Kidney capillary endothelial cell (primary cell): ENCODE results near the gene TRPC1.
A peak's percentile ranks its signal among the peaks of the same experiment; 100 is the strongest.

ENCODE experiments used
- DNase-seq: peaks from one replicate; pipeline ENCODE4 v3.0.0-alpha.2; 2018; ENCODE audit warnings: low spot score

TRPC1 gene

DNA sequence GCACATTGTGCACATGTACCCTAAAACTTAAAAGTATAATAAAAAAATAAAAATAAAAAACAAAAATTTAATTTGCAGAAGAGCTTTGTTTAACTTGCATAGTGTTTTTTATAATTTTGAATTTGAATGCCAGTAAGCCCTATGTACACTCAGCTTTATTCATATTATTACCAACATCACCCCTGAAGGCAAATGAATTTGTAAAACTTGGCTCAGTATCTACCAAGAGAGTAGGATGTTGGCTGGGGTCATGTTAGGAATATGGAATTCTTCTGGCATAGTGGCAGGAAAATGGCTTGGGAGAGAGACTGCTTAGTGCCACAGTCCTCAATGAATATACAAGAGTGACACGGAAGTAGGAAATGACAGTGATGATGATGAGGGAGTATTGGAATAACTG lies 30.7 kb downstream of the TRPC1 start:
- no peak for DNase-seq

DNA sequence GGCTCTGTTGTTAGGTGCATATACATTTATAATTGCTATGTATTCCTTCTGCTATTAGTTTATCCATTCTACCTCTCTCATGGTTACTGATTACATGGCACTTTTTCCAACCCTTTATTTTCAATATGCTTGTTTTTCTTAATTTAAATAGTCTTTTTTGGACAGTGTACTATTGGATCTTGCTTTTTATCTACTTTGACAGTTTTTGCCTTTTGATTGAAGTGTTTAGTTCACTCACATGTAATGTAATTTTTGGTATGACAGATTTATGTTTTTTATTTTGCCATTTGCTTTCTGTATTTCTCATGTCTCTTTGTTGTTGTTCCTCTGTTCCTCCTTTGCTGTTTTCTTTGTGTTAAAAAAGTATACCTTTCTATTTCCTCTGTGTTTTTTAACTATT lies 44.5 kb downstream of the TRPC1 start:
- no peak for DNase-seq

DNA sequence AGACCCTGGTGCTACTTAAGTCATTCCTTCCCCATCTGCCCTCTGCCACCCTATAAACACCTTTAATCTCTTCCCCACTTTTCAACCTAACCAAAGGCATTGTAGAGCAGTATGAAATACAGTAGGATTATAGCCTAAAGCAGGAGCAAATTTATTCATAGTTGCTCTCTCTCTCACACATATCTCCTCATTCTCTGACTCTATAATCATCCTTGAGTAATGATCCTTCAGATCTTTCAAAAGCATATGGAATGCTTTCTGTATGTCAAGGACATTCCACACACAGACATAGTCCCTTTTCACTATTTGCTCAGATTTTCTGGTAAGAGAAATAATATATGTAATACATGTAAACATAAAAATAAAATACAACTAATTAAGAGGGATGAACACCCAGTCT lies 54.1 kb downstream of the TRPC1 start:
- DNase-seq = no peak

DNA sequence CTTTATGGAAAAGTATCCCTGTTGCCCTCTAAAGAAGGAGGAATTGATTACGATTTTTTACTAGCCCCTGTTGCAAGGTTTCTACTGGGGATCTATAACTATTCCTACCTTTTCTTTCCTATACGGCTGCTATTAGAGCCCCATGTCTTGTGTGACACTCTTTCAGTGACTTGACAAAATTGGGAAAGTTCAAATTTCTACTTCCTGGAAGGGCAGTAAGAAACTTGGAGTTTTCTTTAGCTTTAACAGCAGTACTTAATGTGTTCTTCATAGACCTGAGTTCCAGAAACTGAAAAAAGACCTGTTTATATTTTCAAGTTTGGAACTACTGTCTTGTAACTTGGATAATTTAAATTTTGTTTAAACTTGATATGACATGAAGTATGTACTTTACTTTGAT lies 54.7 kb downstream of the TRPC1 start:
- no peak for DNase-seq

DNA sequence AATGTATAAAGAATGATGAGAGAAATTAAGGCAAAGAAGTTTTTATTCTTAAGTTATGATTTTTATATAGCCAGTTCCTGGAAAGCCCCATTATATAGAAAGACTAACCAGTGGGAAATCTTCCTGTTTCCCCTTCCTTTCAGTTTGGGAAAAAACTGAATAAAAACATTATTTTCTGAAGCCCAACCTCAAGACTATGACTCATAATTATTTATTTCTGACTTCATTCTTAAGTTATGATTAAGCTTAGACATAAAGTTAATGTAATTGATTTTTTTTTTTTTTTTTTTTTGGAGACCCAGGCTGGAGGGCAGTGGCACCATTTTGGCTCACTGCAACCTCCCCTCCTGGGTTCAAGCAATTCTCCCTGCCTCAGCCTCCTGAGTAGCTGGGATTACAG lies 55.8 kb downstream of the TRPC1 start:
- no peak for DNase-seq

DNA sequence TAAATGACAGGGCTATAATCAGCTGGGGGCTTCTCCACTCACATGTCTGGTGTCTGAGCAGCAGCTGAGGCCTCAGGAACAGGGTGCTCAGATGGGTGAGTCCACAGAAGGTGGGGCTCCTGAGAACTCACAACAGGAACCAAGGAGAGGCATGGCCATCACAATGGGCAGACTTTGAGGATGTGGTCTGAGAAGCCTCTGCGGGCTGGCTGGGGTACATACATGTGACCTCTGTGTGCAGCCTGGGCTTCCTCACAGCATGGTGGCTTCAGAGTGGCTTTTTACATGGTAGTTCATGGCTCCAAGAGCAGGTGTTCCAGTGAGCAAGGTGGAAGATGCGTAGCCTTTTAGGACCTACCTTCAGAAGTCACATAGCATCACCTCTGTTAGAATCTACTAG lies 58.8 kb downstream of the TRPC1 start:
- no peak for DNase-seq

DNA sequence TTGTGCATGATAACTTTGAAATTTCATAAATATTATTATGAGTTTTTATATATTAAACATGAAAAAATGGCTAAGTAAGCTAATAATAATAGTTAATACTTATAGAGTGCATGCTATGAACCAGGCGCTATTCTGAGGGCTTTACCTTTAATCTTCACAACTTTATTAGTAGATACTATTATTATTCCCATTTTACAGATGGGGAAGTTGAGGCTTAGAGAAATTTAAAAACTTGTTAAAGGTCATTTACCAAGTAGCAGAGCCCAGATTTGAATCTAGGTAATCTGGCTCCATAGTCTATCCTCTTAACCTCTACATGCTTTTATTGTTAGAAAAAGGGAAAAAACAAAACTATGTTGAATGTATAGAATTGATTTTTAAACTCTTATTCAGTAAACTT lies 60.4 kb downstream of the TRPC1 start:
- no peak for DNase-seq

DNA sequence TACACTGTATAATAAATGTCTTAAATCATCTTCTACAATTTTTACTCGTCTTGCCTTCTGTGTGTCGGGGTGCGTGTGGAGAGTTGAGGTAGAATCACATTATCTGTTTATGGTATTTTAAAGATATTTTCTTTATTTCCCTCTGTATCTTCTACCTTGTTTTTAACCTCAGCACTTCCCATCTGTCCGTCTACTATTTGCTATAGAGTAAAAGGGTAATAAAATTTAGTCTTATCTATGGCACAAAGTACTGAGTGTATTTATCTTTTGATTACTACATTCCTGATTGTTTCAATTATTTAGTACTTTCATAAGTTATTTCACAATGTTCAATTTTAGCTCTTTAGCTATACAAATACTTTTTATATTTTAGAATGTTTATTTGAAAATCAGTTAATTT lies 62.2 kb downstream of the TRPC1 start:
- DNase-seq = no peak

DNA sequence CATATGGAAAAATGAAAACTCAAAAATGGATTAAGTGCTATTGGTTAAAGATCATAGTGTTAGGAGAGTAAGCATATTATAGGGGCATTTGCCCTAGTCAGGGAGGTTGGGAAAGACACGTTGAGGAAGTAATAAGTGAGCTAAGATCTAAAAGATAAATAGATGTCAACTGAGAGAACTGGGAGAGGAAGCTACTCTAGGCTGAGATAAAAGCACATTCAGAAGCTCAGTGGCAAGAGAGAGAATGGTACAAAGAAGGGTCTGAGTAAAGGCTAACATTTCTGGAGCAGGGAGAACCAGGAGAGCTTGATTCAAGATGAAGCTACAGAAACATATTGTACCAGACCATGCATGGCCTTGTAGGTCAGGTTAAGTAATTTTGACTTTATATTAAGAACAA lies 63.9 kb downstream of the TRPC1 start:
- no peak for DNase-seq

DNA sequence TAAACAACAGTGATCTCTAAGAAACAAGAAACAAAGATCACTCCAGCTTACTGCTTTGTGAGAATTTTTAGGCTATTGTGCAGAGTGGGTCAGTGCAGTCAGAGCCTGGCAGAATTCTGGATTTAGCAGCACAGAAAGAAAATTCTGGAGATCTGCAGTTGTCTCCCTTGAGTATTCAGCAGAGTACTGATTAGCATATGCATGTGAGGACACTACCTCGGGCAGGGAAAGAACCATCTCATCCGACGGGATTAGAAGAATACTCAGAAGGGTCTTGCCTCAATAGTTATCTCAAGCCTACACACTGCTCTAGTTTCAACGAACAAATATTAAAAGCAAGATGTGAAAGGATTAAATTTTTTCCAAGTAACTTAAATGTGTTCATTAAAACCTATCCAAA lies 70.7 kb downstream of the TRPC1 start:
- DNase-seq = no peak

DNA sequence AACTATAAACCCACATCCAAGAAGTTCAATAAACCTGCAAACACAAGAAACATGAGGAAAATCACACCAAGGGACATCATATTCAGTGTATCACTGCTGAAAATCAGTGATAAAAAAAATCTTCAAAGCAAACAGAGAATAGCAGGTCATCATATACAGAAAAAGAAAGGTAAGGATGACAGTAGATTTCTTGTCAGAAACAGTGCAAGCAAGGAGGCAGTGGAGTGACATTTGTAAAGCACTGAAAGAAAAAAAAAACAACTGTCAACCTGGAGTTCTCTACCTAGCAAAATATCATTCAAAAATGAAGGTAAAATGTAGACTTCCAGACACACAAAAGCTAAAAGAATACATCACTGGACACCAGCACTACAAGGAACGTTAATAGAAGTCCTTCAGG lies 71.5 kb downstream of the TRPC1 start:
- no peak for DNase-seq

DNA sequence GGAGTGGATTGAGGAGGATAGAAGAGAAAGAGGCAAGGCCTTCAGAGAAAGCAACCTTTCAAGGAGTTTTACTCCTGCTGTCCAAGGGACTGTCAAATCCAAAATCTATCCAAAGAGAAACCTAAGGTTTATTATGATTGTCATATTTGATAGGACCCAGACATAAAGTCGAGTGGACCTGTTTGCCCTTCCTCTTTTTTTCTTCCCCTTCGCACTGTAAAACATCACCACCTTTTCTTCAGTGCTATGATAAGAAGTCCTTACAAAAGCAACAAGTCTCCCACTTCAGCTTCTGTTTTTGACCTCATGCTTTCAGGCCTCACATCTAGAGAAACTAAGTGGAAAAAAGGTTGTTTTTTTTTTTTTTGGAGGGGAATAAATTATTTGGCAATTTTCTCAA lies 73.0 kb downstream of the TRPC1 start:
- DNase-seq = no peak

DNA sequence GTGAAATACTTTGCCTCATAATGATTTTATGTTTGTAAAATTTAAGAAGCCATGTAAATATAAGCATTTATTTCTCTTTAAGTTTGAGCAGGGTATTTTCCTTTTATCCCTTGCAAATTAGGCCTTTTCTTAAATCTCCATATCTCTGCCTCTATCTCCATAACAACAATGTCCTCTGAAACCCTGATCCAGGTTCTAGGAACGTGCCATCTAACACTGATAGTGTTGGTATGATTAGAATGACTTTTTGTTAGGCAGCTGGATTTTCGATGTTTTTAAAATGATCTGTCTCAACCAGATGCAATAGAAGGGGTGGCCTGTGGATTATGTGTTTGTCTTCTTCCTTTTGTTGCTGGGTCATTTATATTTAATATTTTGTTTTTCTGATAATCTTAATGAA lies 77.9 kb downstream of the TRPC1 start:
- DNase-seq = no peak

DNA sequence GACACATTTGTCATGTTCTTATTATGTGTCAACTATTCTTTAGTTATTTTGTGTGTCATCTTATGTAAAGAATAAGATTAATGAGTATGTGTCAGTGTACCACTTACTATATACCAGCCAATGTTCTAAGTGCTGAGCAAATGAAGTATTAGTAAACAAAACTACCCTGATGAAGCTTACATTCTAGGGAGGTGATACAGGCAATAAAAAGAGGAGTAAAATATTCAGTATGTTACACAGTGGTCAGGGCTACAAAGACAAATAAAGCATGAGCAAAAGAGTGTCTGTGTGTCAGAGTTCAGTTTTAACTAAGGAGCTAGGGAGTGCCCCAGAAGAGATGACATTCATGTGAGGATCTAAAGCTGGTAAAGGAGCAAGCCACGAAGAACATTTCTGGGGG lies 79.1 kb downstream of the TRPC1 start:
- no peak for DNase-seq

DNA sequence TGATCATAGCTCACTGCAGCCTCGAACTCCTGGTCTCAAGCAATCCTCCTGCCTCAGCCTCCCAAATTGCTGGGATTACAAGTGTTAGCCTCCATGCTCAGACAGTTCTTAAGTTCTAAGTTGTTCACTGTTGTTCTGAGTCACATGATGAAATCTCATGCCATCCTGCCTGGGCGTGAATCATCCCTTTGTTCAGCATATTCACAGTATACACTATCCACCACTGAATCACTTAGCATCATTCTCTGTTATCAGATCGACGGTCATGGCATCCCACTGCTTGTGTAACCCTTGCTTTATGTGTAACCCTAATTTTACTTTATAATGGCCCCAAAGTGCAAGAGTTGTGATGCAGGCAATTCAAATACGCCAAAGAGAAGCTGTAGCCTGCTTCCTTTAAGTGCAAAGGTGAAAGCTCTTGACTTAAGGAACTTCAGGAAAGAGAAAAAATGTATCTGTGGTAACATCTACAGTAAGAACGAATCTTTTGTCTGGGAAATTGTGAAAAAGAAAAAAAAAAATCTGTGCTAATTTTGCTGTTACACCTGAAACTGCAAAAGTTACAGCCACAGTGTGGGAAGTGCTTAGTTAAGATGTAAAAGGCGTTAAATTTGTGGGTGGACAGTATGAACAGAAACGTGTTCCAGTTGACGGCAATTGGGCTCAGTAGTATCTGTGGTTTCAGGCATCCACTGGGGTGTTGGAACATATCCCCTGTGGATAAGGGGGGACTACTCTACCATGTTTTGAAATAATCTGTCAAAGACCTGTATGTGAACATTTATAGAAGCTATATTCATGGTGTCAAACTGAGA lies 84.5 kb downstream of the TRPC1 start:
- DNase-seq = peak; percentile 52

DNA sequence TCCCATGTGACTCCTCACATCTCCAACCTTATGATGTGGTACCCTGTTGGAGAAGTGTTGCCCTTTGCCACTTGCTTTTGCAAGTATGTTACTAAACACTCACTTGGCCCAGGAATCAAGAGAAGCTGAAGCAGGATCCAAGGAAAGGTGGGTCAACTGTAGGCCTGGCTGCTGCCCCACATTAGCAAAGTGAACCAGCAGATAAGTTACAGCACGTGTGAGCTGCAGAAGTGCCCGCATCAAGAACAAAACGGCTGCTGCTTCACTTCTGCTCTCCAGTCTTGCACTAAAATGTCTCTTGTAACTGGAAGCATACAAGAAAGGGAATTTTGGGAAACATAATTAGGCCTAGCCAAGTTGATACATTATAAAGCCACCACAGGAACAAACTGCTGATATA lies 85.4 kb downstream of the TRPC1 start:
- no peak for DNase-seq

DNA sequence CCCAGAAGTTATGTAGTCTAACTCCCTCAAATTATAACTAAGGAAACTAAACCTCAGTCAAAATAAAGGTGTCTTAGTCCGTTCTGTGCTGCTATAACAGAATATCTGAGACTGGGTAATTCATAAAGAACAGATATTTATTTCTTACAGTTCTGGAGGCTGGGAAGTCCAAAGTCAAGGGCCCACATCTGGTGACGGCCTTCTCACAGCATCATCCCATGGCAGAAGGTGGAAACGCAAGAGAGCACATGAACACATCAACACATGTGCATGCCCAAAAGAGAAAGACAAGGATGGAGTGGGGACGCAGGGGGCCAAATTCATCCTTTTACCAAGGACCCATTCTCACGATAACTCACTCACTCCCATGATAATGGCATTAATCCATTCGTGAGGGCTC lies 92.0 kb downstream of the TRPC1 start:
- DNase-seq = no peak

DNA sequence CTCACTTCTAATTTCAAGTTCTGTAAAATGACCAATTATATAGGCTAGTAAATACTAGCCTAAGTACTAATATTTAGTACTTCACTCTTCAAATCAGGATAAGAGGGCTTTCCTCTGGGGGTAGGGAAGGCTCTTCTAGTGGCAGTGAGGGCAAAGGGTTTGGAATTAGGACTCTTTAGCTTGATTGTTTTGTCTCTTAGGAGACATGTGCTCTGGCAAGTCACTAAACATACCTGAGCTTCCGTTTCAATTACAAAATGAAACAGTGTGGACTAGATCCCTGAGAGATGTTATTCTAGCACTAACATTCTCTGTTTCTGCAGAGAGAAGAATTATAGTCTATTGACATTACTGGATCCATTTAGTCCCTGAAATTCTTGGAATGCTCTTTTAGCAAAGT lies 93.5 kb downstream of the TRPC1 start:
- DNase-seq = no peak

DNA sequence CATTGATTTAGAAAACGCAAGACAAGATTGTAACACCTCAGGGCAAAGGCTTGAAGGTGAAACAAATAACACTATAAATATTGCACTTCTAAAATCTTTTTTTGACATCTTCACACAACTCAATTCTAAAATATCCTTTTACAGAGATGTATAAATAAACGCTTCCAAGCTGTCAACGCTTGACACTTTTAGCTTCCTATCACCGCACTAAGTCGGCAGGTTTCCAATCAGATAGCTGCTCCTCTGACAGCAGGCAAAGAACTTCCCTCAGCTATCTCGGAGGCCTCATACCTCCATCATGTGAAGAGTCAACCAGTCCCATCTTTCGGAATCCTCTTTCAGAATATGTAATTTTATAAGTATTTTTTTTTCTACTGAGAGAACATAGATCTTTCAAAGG lies 94.1 kb downstream of the TRPC1 start:
- no peak for DNase-seq

DNA sequence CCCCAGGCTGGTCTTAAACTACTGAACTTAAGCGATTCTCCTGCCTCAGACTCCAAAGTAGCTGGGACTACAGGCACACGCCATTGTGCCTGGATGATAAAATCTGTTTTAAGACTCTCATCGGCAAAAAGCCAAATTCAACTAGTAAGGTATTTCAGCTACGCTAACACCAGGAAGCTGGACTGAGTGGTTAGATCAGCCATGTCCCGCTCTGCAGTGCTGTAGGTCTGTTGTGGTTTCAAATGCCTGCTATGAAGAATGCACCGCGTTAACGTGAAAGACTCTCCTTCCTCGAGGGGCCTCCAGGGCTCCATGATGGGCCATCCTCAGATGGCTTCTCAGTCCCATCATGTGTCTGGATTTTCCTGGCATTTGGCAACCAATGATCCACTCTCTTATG lies 94.8 kb downstream of the TRPC1 start:
- no peak for DNase-seq

DNA sequence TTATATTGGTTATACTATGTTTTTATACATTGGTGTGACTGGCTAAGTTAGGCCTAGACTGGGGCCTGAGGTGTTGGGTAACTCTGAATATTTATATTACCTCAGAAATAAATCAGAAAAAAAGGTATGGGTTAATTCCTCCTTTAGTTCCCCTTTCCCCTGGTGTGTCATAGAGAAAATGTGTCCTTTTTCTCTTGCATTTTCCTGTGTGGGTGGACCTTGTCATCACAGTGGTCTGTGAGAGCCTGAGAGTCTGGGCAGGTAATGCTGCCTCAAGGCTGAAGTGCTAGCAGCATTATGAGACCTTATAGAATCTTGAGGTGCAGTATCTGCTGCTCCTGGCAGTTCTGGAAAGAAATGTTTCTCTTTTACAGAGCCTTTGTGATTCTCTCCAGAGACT lies 95.3 kb downstream of the TRPC1 start:
- no peak for DNase-seq

DNA sequence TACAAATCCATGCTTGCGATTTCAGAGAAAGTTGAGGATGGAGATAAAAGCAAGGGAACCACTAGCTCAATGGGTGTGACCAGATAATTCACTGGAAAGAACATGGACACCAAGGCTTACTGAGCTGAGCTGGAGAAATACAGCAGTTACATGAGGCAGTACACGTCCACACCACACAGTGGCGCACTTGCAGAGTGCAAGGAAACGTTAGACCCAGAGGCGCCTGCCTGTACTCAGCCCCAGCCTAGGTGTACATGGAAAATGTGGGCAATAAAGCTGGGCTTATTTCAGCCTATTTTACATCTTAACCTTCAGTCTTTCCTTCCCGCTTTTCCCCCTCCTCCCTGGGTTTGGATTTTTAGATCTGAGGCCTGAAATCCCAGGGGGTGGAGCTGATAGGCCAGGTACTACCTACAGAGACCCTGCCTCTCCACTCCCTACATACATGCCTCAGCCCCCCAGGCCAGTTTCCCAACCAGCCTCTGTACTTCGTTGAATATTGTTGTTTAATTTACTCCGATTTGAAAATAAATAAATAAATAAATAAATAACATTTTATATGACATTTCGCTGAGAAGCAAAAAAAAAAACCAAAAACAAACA lies 105.0 kb downstream of the TRPC1 start:
- peak; percentile 63 for DNase-seq

DNA sequence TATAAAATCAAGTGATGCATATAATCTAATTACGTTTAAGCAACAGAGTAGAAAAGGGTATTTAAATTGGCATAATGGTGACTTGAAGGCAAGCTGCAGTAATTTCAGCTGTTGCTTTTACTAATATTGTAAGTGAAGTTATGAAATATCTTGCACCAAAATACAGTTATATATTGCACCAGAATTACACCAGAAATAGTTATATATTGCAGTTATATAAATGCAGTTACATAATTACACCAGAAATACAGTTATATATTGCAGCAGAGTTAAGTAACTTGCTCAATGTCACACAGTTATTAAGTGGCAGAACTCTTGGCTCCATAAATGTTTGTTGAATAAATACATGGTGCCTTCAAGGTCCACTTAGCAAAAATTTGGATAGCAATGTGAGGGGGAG lies 113.7 kb downstream of the TRPC1 start:
- DNase-seq = no peak

DNA sequence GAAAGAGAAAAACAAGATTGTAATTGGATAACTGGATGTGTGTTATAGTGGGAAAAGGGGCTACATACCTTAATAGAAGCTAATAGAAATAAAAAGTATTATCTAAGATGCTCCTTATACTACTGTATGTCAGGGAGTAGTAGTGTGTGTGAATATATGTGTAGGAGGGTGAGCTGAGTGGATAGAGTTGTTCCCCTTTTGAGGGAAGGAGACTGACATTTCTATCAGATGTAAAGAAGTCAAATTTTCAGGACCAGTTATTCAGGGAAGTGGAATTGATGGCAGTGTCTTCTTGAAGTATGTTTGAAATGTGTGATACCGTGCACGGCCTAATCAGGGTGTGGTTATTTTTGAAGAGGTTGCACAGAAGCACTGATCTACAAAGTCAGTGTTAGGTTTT lies 116.0 kb downstream of the TRPC1 start:
- no peak for DNase-seq
